A549 (cell line): Measurements from ENCODE around the gene UQCC3. TPM values are rescaled to one million over a fixed set of nuclear protein-coding genes. Genes with fewer than 3 reads are reported as not detected.

Experiments used
- ATAC-seq, 2 experiments: fragments of 200-7000 bp in 1 of 2; fragments of >200 bp in 1 of 2; cut with Nextera tagmentation in 1 of 2; cut with Tn5 transposase in 1 of 2; 3 replicates each; pipeline versions ENCODE4 v1.8.0 to v1.9.1; 2018 to 2020; ENCODE audit warnings: mild to moderate bottlenecking in 1 of 2, moderate library complexity in 1 of 2
- CTCF ChIA-PET: fragments of 300-600 bp; sonication (Branson Sonifier 250); formaldehyde crosslinking; extraction: SDS; loops from one replicate; lab custom pipeline; 2021; ENCODE audit warnings: antibody characterized with exemption, inconsistent platforms; lab: Yijun Ruan, JAX
- POLR2A ChIA-PET: fragments of 350-600 bp; formaldehyde crosslinking; extraction: SDS; loops from one replicate; lab custom pipeline; 2021; ENCODE audit warnings: antibody characterized with exemption, inconsistent platforms; lab: Yijun Ruan, JAX
- DNase-seq, 2 experiments: peaks; one replicate each; pipeline versions ENCODE4 v3.0.0 to v3.0.0-alpha.2; 2011 to 2016; ENCODE audit warnings: low read depth in 1 of 2, low spot score in 1 of 2
- FAIRE-seq: peaks from 2 replicates; lab custom pipeline; 2011; peaks lifted over from hg19 to GRCh38; lab: Jason Lieb, UNC
- H3K27ac ChIP-seq, 2 experiments: fragments of >200 bp; sonication (Bioruptor Twin); formaldehyde crosslinking; 3 replicates each; pipeline ENCODE4 v1.5.1; 2016 to 2017
- H3K4me1 ChIP-seq: fragments of >200 bp; sonication (Bioruptor Twin); formaldehyde crosslinking; 3 replicates; pipeline ENCODE4 v1.6.1; 2016
- H3K4me2 ChIP-seq: fragments of >200 bp; sonication (Bioruptor Twin); formaldehyde crosslinking; 3 replicates; pipeline ENCODE4 v1.6.1; 2016
- H3K4me3 ChIP-seq: fragments of >200 bp; sonication (Bioruptor Twin); formaldehyde crosslinking; 3 replicates; pipeline ENCODE4 v1.5.1; 2016
- H3K9me3 ChIP-seq: fragments of >200 bp; sonication (Bioruptor Twin); formaldehyde crosslinking; 3 replicates; pipeline ENCODE4 v1.6.1; 2016
- BCL3 ChIP-seq: fragments of >200 bp; sonication (Bioruptor Twin); formaldehyde crosslinking; IDR thresholded peaks from 3 replicates; pipeline ENCODE4 v1.6.1; 2016
- CBX2 ChIP-seq: fragments of 200-600 bp; sonication (generic); IDR thresholded peaks from 2 replicates; pipeline ENCODE4 v1.6.1; 2016; ENCODE audit warnings: low read depth, mild to moderate bottlenecking, borderline replicate concordance
- CTCF ChIP-seq: fragments of >200 bp; sonication (Bioruptor Twin); formaldehyde crosslinking; IDR thresholded peaks from 3 replicates; pipeline ENCODE4 v1.5.1; 2016
- E2F6 ChIP-seq: IDR thresholded peaks from 2 replicates; pipeline ENCODE4 v1.6.1; 2012; ENCODE audit warnings: low read depth, borderline replicate concordance
- ELK1 ChIP-seq: fragments of 150-350 bp; IDR thresholded peaks from 2 replicates; pipeline ENCODE4 v1.6.1; 2014; ENCODE audit warnings: low read depth, mild to moderate bottlenecking, low read length
- ESRRA ChIP-seq: fragments of 150-350 bp; IDR thresholded peaks from 2 replicates; pipeline ENCODE4 v1.6.1; 2014; ENCODE audit warnings: mild to moderate bottlenecking, low read length, borderline replicate concordance
- HEYL ChIP-seq: fragments of 250-450 bp; sonication (Bioruptor Pico); IDR thresholded peaks from 2 replicates; pipeline ENCODE4 v1.8.0; 2021; ENCODE audit warnings: mild to moderate bottlenecking, moderate library complexity
- HOXB13 ChIP-seq: fragments of 250-450 bp; sonication (Bioruptor Pico); IDR thresholded peaks from 2 replicates; pipeline ENCODE4 v1.5.0; 2020; ENCODE audit warnings: low read depth, mild to moderate bottlenecking, moderate library complexity
- JUN ChIP-seq, 2 experiments: fragments of >200 bp; sonication (Bioruptor Twin); formaldehyde crosslinking; IDR thresholded peaks; 2 replicates in 1 of 2; 3 replicates in 1 of 2; pipeline ENCODE4 v1.6.1; 2016 to 2017
- JUNB ChIP-seq: fragments of >200 bp; sonication (Bioruptor Twin); formaldehyde crosslinking; IDR thresholded peaks from 2 replicates; pipeline ENCODE4 v1.6.1; 2016
- KDM1A ChIP-seq: fragments of 200-600 bp; sonication (generic); IDR thresholded peaks from 2 replicates; pipeline ENCODE4 v1.6.1; 2016; ENCODE audit warnings: low read depth, mild to moderate bottlenecking
- KDM5A ChIP-seq: fragments of 200-600 bp; sonication (generic); IDR thresholded peaks from 2 replicates; pipeline ENCODE4 v1.6.1; 2016; ENCODE audit warnings: antibody characterized with exemption, mild to moderate bottlenecking
- MYC ChIP-seq: IDR thresholded peaks from 2 replicates; pipeline ENCODE4 v1.6.1; 2012; ENCODE audit warnings: mild to moderate bottlenecking, inconsistent platforms, low read length, improper control_type of control experiment, borderline replicate concordance
- NFE2L2 ChIP-seq: fragments of 150-350 bp; conservative IDR thresholded peaks from 2 replicates; pipeline ENCODE4 v1.6.1; 2014; ENCODE audit warnings: low read length
- RAD21 ChIP-seq, 2 experiments: fragments of >200 bp in 1 of 2; sonication (Bioruptor Twin) in 1 of 2; formaldehyde crosslinking in 1 of 2; IDR thresholded peaks in 1 of 2; conservative IDR thresholded peaks in 1 of 2; 2 replicates in 1 of 2; 3 replicates in 1 of 2; pipeline ENCODE4 v1.6.1; 2012 to 2018; ENCODE audit warnings: inconsistent platforms in 1 of 2
- RARB ChIP-seq: fragments of 250-450 bp; sonication (Bioruptor Pico); IDR thresholded peaks from 2 replicates; pipeline ENCODE4 v1.8.0; 2021; ENCODE audit warnings: mild to moderate bottlenecking, moderate library complexity
- RCOR1 ChIP-seq: fragments of 150-350 bp; IDR thresholded peaks from 2 replicates; pipeline ENCODE4 v1.6.1; 2014; ENCODE audit warnings: antibody characterized with exemption, low read length, low read depth
- RFX5 ChIP-seq: fragments of 450-650 bp; IDR thresholded peaks from 2 replicates; pipeline ENCODE4 v1.7.1; 2014; ENCODE audit warnings: antibody characterized with exemption, mild to moderate bottlenecking, moderate library complexity
- SMC3 ChIP-seq: fragments of >200 bp; sonication (Bioruptor Twin); formaldehyde crosslinking; IDR thresholded peaks from 3 replicates; pipeline ENCODE4 v1.6.1; 2018; ENCODE audit warnings: inconsistent platforms
- ZNF302 ChIP-seq: fragments of 250-450 bp; sonication (Bioruptor Pico); IDR thresholded peaks from 2 replicates; pipeline ENCODE4 v1.9.0; 2021; ENCODE audit warnings: inconsistent platforms, mild to moderate bottlenecking, moderate library complexity
- WGBS: methylation state at CpG from one replicate; pipeline ENCODE4 v1.1.6; 2017; ENCODE audit errors: missing lambda C conversion rate; 5-methylcytosine and 5-hydroxymethylcytosine counted together
- polyA plus RNA-seq, 4 experiments: library from polyadenylated mRNA; depleted of rRNA in 3 of 4; stranded (reverse); fragments of >200 nt; fragmentation: RNase III in 1 of 4; extraction: RNeasy Plus Mini Kit Qiagen cat#74134 plus additional on column Dnase treatment in 1 of 4; gene quantifications; 2 replicates in 3 of 4; 3 replicates in 1 of 4; pipeline ENCODE4 v1.2.3, GENCODE V29; 2011 to 2017

Gene UQCC3
- polyA plus RNA-seq, 2 of the 4 experiments (the other 2 are of a cell fraction), result 20.2 to 27.8 TPM

GRCh38 chr11:62680825-62681240, 9.4 kb downstream of the UQCC3 start:
- FAIRE-seq, result peak; percentile 43
- Histone ChIP-seq H3K4me3 (no peak overlapping the region), H3K4me2 (peak overlapping the region; percentile 24), H3K4me1 (peaks cover 24% of the 10 kb centered on the region), H3K27ac (peak overlapping the region; percentile 50 to 92), H3K9me3 (no peaks in the 10 kb centered on the region)
- ChIA-PET POLR2A (interaction anchor here (0.6 to 2.7 kb wide), 10 partner anchors 9 to 182 kb away, joined by 3 to 34 read pairs (median 6); partner anchors contain the start of genes C11orf98, CSKMT, HNRNPUL2 and INTS5), CTCF (interaction anchor here (0.7 to 7.2 kb wide), 24 partner anchors 11 to 286 kb away, joined by 3 to 126 read pairs (median 5); partner anchors contain the start of genes BSCL2, C11orf98, CSKMT and GNG3)
- peak; percentile 80 to 88 for DNase-seq
- TF ChIP-seq RCOR1, result no peak
- no peak for TF ChIP-seq HOXB13 (CRISPR knock-in tag)
- peak; percentile 64 to 72 for TF ChIP-seq RAD21 (conservative IDR thresholded peaks at IDR 0.05 in 1 of 2, IDR thresholded peaks at IDR 0.05 in 1 of 2)
- TF ChIP-seq NFE2L2, result no peak
- peak; percentile 61 for TF ChIP-seq CTCF
- no peak for TF ChIP-seq BCL3
- TF ChIP-seq JUNB, result no peak
- TF ChIP-seq SMC3, result peak; percentile 42; the same call in 2 of the 3 replicates
- WGBS, result 14% methylated on average over 4 of the region's 4 CpGs
- ATAC-seq, result peak; percentile 92 to 95

- ATAC-seq (no peak), DNase-seq (no peak), FAIRE-seq (no peak)
- ChIA-PET CTCF (interaction anchor here (7.2 kb wide), 1 partner anchor 10 kb away, joined by 126 read pairs; the partner anchor contains the start of gene LRRN4CL), POLR2A (no interaction called here)
- Histone ChIP-seq H3K4me3 (no peak overlapping the region), H3K27ac (no peak overlapping the region), H3K4me1 (peaks cover 17% of the 10 kb centered on the region; the same call in 2 of the 3 replicates), H3K9me3 (no peaks in the 10 kb centered on the region), H3K4me2 (no peak overlapping the region)
- TF ChIP-seq MYC (no peak), CBX2 (no peak), E2F6 (no peak), NFE2L2 (no peak), RARB (no peak), ESRRA (no peak), ZNF302 (CRISPR knock-in tag) (no peak), RAD21 (conservative IDR thresholded peaks at IDR 0.05 in 1 of 2, IDR thresholded peaks at IDR 0.05 in 1 of 2) (no peak), RCOR1 (no peak), RFX5 (no peak), JUN (IDR thresholded peaks at IDR 0.05) (no peak), ELK1 (no peak), KDM1A (no peak), KDM5A (no peak), HEYL (CRISPR knock-in tag) (no peak)
- 76% methylated on average over 7 of the region's 7 CpGs for WGBS
These were observed 11.0 kb downstream of the UQCC3 start for GRCh38 chr11:62682518-62682917.
